T-cell (primary cell): ENCODE results near the gene TPD52L1. TPM values are rescaled to one million over a fixed set of nuclear protein-coding genes. Genes with fewer than 3 reads are reported as not detected.
"Not testable (repeated sequence)": the region's sequence is repeated elsewhere in the genome, so short reads cannot be mapped to it uniquely, and the experiment has no call there.

Experiments used
- ATAC-seq, 4 experiments: fragments of 200-7000 bp in 3 of 4; fragments of 150-1000 bp in 1 of 4; cut with Tn5 transposase; replicated peaks in 1 of 4; 1 replicate in 3 of 4; 2 replicates in 1 of 4; pipeline ENCODE4 v1.10.0; 2021; ENCODE audit warnings: moderate library complexity in 3 of 4, mild to moderate bottlenecking in 2 of 4, moderate number of reproducible peaks in 1 of 4
- CTCF ChIA-PET, 2 donors: fragments of 300-600 bp; sonication (Branson Sonifier 250); formaldehyde crosslinking; loops; one replicate each; lab custom pipeline; 2022; ENCODE audit warnings: antibody characterized with exemption in 2 of 2; lab: Charles Lee
- POLR2A ChIA-PET, 2 donors: fragments of 300-600 bp; sonication (Branson Sonifier 250); formaldehyde crosslinking; loops; one replicate each; lab custom pipeline; 2022; ENCODE audit warnings: antibody characterized with exemption in 2 of 2; lab: Charles Lee
- DNase-seq, 35 experiments: peaks; one replicate each; pipeline versions ENCODE4 v3.0.0 to v3.0.0-alpha.2; 2013 to 2023
- H3K27ac ChIP-seq: one replicate; pipeline ENCODE4 v1.5.1; 2013; ENCODE audit warnings: low read length
- H3K27me3 ChIP-seq, 2 experiments: replicated peaks in 1 of 2; 1 replicate in 1 of 2; 2 replicates in 1 of 2; pipeline versions ENCODE4 v1.6.1 to v1.7.0; 2013; ENCODE audit warnings: low read length in 1 of 2, mixed read lengths in 1 of 2; ENCODE audit not compliant: control insufficient read depth in 2 of 2, insufficient read depth in 2 of 2; ENCODE audit errors: extremely low read depth in 1 of 2
- H3K36me3 ChIP-seq, 2 donors: 1 replicate in 1 of 2; 2 replicates in 1 of 2; pipeline versions ENCODE4 v1.6.1 to v1.7.0; 2013; ENCODE audit warnings: low read length in 1 of 2; ENCODE audit not compliant: control insufficient read depth in 2 of 2, insufficient read depth in 1 of 2; ENCODE audit errors: extremely low read depth in 1 of 2
- H3K4me1 ChIP-seq, 2 experiments: 1 replicate in 1 of 2; 2 replicates in 1 of 2; pipeline versions ENCODE4 v1.6.1 to v1.7.0; 2013; ENCODE audit warnings: low read length in 2 of 2, mixed read lengths in 1 of 2; ENCODE audit not compliant: insufficient read depth in 2 of 2, control insufficient read depth in 1 of 2; ENCODE audit errors: extremely low read depth in 1 of 2
- H3K4me3 ChIP-seq, 2 donors: 1 replicate in 1 of 2; 2 replicates in 1 of 2; pipeline versions ENCODE4 v1.5.1 to v1.7.0; 2013; ENCODE audit warnings: mild to moderate bottlenecking in 2 of 2, low read length in 1 of 2, moderate library complexity in 1 of 2; ENCODE audit not compliant: control insufficient read depth in 1 of 2; ENCODE audit errors: extremely low read depth in 1 of 2
- H3K9me3 ChIP-seq: 2 replicates; pipeline ENCODE4 v1.7.0; 2013
- H3K27ac Mint-ChIP-seq, 2 donors: one replicate each; pipeline ENCODE4 v1.8.0; 2020 to 2021; ENCODE audit warnings: mild to moderate bottlenecking in 2 of 2, mixed read lengths in 2 of 2
- H3K27me3 Mint-ChIP-seq, 2 donors: one replicate each; pipeline ENCODE4 v1.8.0; 2021 to 2022; ENCODE audit warnings: mixed read lengths in 2 of 2
- H3K36me3 Mint-ChIP-seq: one replicate; pipeline ENCODE4 v1.8.0; 2021; ENCODE audit warnings: mixed read lengths
- H3K4me1 Mint-ChIP-seq, 3 donors: one replicate each; pipeline ENCODE4 v1.8.0; 2020 to 2022; ENCODE audit warnings: mixed read lengths in 3 of 3, mild to moderate bottlenecking in 1 of 3
- H3K4me3 Mint-ChIP-seq, 3 donors: one replicate each; pipeline ENCODE4 v1.8.0; 2020 to 2022; ENCODE audit warnings: mild to moderate bottlenecking in 3 of 3, mixed read lengths in 3 of 3, moderate library complexity in 3 of 3
- H3K9me3 Mint-ChIP-seq, 3 donors: one replicate each; pipeline ENCODE4 v1.8.0; 2020 to 2022; ENCODE audit warnings: mixed read lengths in 3 of 3
- WGBS: methylation state at CpG from one replicate; pipeline ENCODE4 v1.1.5; 2013; ENCODE audit warnings: missing lambda C conversion rate; ENCODE audit not compliant: insufficient coverage; 5-methylcytosine and 5-hydroxymethylcytosine counted together
- total RNA-seq, 35 experiments: library from RNA in 6 of 35; stranded (reverse) in 6 of 35; fragments of 120-200 nt in 1 of 35; gene quantifications; one replicate each; pipeline versions ENCODE4 v1.2.1 to v1.2.4 and lab custom pipeline; 2013 to 2026

Gene TPD52L1
- total RNA-seq, 5 donors from 2014 or later (not counting 1 experiment from before 2014, with no cell fraction given) = 0.20 to 0.89 (median 0.47) TPM; not detected in 1

DNA sequence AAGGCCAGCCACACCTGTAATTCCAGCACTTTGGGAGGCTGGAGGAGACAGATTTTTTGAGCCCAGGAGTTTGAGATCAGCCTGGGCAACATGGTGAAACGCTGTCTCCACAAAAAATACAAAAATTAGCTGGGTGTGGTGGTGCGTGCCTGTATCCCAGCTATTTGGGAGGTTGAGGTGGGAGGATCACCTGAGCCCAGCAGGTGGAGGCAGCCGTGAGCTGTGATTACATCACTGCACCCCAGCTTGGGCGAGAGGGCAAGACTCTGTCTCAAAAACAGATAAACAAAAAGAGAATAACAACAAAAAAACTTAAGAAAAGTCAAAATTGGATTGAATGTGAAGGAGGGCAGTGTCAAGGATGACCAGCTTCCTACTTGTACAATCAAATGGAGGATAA, 2.9 kb downstream of the TPD52L1 start:
- no peak for DNase-seq
- peaks cover 0 to 3% (median 0%) of the 10 kb centered on the region in 3 donors for H3K9me3 Mint-ChIP-seq
- H3K4me1 ChIP-seq = peaks cover 3 to 14% of the 10 kb centered on the region in 2 experiments
- POLR2A ChIA-PET = no interaction called here
- CTCF ChIA-PET = interaction anchor here (0.7 kb wide), 2 partner anchors 802 to 1430 kb away, joined by 4 to 5 read pairs; no protein-coding TSS in a partner anchor
- no peak overlapping the region for H3K4me3 ChIP-seq
- H3K36me3 Mint-ChIP-seq = no peaks in the 10 kb centered on the region
- H3K27ac ChIP-seq = no peak overlapping the region
- no peak for ATAC-seq
- no peak overlapping the region for H3K27ac Mint-ChIP-seq
- H3K36me3 ChIP-seq = no peaks in the 10 kb centered on the region
- no peak overlapping the region for H3K4me3 Mint-ChIP-seq
- H3K4me1 Mint-ChIP-seq = peaks cover 0 to 14% (median 10%) of the 10 kb centered on the region in 3 donors
- peaks cover 0 to 24% of the 10 kb centered on the region in 2 experiments for H3K27me3 ChIP-seq
- no peaks in the 10 kb centered on the region for H3K9me3 ChIP-seq
- no CpG with 5 or more reads among the region's 4 CpGs for WGBS
- peaks cover 23 to 29% of the 10 kb centered on the region in 2 donors for H3K27me3 Mint-ChIP-seq

DNA sequence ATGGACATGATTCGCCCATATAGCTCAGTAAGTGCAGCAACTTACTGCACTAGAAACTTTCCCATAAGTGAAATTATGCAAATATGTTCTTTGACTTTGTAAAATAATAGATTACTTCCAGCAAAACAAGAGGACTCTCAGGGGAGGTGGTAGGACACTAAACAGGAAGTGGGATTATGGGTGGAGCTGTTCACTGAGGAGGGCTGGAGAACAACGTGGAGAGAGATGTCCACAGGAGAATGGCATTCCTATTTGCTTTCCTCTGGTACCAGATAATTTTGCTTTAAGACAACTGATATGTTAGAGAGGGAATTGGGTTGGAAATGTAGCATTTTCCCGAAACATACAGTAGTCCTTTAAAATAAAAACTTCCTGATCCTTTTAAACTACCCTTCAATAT, 3.7 kb downstream of the TPD52L1 start:
- peaks cover 0 to 3% (median 0%) of the 10 kb centered on the region in 3 donors for H3K9me3 Mint-ChIP-seq
- Histone ChIP-seq H3K4me3 (no peak overlapping the region), H3K9me3 (no peaks in the 10 kb centered on the region), H3K27ac (no peak overlapping the region), H3K36me3 (no peaks in the 10 kb centered on the region), H3K27me3 (peaks cover 0 to 24% of the 10 kb centered on the region in 2 experiments), H3K4me1 (peaks cover 3 to 14% of the 10 kb centered on the region in 2 experiments)
- no peak overlapping the region for H3K27ac Mint-ChIP-seq
- no peaks in the 10 kb centered on the region for H3K36me3 Mint-ChIP-seq
- CTCF ChIA-PET = no interaction called here
- POLR2A ChIA-PET = no interaction called here
- DNase-seq (no peak), ATAC-seq (no peak)
- no CpG with 5 or more reads among the region's 3 CpGs for WGBS
- H3K4me3 Mint-ChIP-seq = no peak overlapping the region
- peaks cover 0 to 14% (median 10%) of the 10 kb centered on the region in 3 donors for H3K4me1 Mint-ChIP-seq
- peaks cover 19 to 28% of the 10 kb centered on the region in 2 donors for H3K27me3 Mint-ChIP-seq

DNA sequence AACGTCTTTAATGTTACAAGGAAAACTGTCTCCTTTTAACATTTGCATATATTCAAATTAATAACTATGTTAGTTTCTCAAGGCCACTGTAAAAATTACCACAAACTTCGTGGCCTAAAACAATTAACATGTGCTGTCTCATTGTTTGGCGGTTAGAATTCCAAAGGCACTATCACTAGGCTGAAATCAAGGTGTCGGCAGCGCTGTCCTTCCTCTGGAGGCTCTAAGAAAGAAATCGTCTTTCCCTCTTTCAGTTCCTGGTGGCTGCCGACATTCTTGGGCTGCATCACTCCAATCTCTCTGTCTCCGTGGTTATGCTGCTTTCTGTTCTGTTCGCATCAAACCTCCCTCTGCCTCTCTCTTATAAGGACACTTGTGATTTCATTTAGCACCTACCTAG, 4.2 kb downstream of the TPD52L1 start:
- no peak for DNase-seq
- Histone ChIP-seq H3K9me3 (no peaks in the 10 kb centered on the region), H3K36me3 (no peaks in the 10 kb centered on the region), H3K4me3 (no peak overlapping the region), H3K4me1 (peaks cover 3 to 14% of the 10 kb centered on the region in 2 experiments), H3K27me3 (peaks cover 0 to 24% of the 10 kb centered on the region in 2 experiments), H3K27ac (no peak overlapping the region)
- peaks cover 0 to 3% (median 0%) of the 10 kb centered on the region in 3 donors for H3K9me3 Mint-ChIP-seq
- peaks cover 0 to 12% (median 8%) of the 10 kb centered on the region in 3 donors for H3K4me1 Mint-ChIP-seq
- H3K27ac Mint-ChIP-seq = no peak overlapping the region
- peaks cover 19 to 27% of the 10 kb centered on the region in 2 donors for H3K27me3 Mint-ChIP-seq
- ATAC-seq = no peak
- POLR2A ChIA-PET = no interaction called here
- CTCF ChIA-PET = no interaction called here
- no peak overlapping the region for H3K4me3 Mint-ChIP-seq
- 90% methylated on average over 8 of the region's 9 CpGs for WGBS
- H3K36me3 Mint-ChIP-seq = no peaks in the 10 kb centered on the region

DNA sequence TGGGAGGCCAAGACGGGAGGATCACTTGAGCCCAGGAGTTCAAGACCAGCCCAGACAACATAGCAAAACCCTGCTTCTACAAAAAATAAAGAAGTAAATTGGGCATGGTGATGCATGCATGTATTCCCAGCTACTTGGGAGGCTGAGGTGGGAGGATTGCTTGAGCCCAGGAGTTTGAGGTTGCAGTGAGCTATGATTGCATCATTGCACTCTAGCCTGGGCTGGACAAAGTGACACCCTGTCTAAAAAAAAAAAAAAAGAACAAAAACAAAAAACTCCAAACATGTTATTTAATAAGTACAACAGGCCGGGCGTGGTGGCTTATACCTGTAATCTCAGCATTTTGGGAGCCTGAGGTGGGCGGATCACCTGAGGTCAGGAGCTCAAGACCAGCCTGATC, 9.8 kb downstream of the TPD52L1 start:
- DNase-seq, H3K9me3 Mint-ChIP-seq, H3K4me1 Mint-ChIP-seq, H3K9me3 ChIP-seq, H3K27ac Mint-ChIP-seq, H3K36me3 Mint-ChIP-seq, H3K4me3 ChIP-seq, POLR2A ChIA-PET, H3K27me3 ChIP-seq, H3K4me1 ChIP-seq, H3K36me3 ChIP-seq, H3K27ac ChIP-seq, H3K4me3 Mint-ChIP-seq, ATAC-seq: not testable (repeated sequence)
- H3K27me3 Mint-ChIP-seq = peaks cover 7 to 12% of the 10 kb centered on the region in 2 donors
- WGBS = 62% methylated on average over 3 of the region's 4 CpGs
- CTCF ChIA-PET = interaction anchor here in 1 of 2 donors (0.6 to 0.7 kb wide), 3 partner anchors 915 to 1797 kb away, joined by 3 to 5 read pairs (median 4); no protein-coding TSS in a partner anchor

DNA sequence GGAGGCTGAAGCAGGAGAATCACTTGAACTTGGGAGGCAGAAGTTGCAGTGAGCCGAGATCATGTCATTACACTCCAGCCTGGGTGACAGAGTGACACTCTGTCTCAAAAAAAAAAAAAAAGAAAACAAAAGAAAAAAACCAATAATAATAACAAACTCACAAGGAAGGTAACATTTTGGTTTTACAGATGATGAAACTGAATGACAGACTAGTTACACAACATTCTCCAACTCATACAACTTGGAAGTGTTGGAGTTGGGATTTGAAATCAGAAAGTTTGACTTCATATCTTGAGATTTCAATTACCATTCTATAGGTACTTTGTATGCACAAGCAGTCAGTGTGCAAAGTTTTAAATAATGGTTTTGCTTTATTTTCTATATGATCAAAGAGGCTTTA, 10.2 kb downstream of the TPD52L1 start:
- H3K9me3 ChIP-seq = no peaks in the 10 kb centered on the region
- no peaks in the 10 kb centered on the region for H3K36me3 ChIP-seq
- Mint-ChIP-seq H3K4me3 (no peak overlapping the region), H3K4me1 (no peaks in the 10 kb centered on the region), H3K27ac (no peak overlapping the region), H3K9me3 (peaks cover 0 to 3% (median 0%) of the 10 kb centered on the region in 3 donors), H3K36me3 (no peaks in the 10 kb centered on the region), H3K27me3 (peaks cover 7 to 12% of the 10 kb centered on the region in 2 donors)
- ChIA-PET CTCF (no interaction called here), POLR2A (no interaction called here)
- WGBS = no CpG with 5 or more reads among the region's 1 CpG
- no peak overlapping the region for H3K4me3 ChIP-seq
- ATAC-seq = no peak
- H3K27ac ChIP-seq = no peak overlapping the region
- H3K27me3 ChIP-seq = peaks cover 0 to 3% of the 10 kb centered on the region in 2 experiments
- DNase-seq = no peak
- H3K4me1 ChIP-seq = no peaks in the 10 kb centered on the region

DNA sequence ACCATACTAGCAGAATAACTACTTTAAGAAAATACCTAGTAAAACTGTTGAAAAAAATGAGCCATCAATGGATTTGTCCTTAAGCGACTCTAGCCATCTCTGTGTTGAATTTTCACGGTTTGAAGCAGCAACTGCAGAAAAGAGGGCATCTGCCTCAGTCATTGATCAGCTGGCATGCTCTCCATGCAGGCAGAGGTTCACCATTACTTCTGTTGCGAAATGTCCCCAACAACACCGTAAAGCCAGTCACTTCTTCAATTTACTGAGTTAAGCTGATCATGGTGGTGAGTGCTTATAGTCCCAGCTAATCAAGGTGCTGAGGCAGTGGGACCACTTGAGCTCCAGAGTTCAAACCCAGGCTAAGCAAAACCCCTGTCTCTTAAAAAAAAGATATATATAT, 11.1 kb downstream of the TPD52L1 start:
- Histone ChIP-seq H3K4me3 (no peak overlapping the region), H3K27me3 (peaks cover 0 to 3% of the 10 kb centered on the region in 2 experiments), H3K36me3 (no peaks in the 10 kb centered on the region), H3K9me3 (no peaks in the 10 kb centered on the region), H3K4me1 (no peaks in the 10 kb centered on the region), H3K27ac (no peak overlapping the region)
- Mint-ChIP-seq H3K27ac (no peak overlapping the region), H3K27me3 (peaks cover 10 to 21% of the 10 kb centered on the region in 2 donors), H3K36me3 (no peaks in the 10 kb centered on the region), H3K4me3 (no peak overlapping the region), H3K4me1 (no peaks in the 10 kb centered on the region), H3K9me3 (peaks cover 0 to 3% (median 0%) of the 10 kb centered on the region in 3 donors)
- ChIA-PET CTCF (no interaction called here), POLR2A (no interaction called here)
- WGBS = 85% methylated on average over 2 of the region's 4 CpGs
- ATAC-seq (no peak), DNase-seq (no peak)
